ENCODE results near the gene VAT1L. TPM values are rescaled to one million over a fixed set of nuclear protein-coding genes. Genes with fewer than 3 reads are reported as not detected.

Gene VAT1L
- total RNA-seq, 2 experiments from 2014 or later: not detected

DNA sequence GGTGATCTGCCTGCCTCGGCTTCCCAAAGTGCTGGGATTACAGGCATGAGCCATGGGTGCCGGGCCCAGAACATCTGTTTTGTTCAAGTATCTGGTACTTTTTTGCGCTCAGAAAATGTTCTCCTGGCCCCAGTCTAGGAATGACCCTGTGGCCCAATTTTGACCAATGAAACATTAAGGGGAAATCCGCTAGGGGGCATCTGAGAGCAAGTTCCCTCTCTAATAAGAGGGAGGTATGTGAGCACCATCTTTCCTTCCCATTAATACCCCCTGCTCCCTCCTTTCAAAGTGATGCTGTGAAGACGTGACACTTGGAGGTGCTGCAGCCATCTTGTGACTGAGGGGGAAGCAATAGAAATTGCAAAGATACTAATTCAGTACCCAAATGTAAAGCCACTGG is 217.5 kb downstream of the VAT1L start:
- ChIA-PET CTCF (no interaction called here), POLR2A (no interaction called here)
- no peak overlapping the region for H3K27ac Mint-ChIP-seq
- peaks cover 2% of the 10 kb centered on the region for H3K4me1 Mint-ChIP-seq (ENCODE audit: low read depth)
- no peaks in the 10 kb centered on the region for H3K9me3 Mint-ChIP-seq
- intact Hi-C loops (cut with micrococcal nuclease): loop anchor here (1.0 kb wide), 1 partner anchor 93 kb away; the partner anchor contains the start of gene WWOX
- peak; percentile 11 for DNase-seq
- H3K4me3 Mint-ChIP-seq: no peak overlapping the region
- peaks cover 3% of the 10 kb centered on the region for H3K27me3 Mint-ChIP-seq
- no peaks in the 10 kb centered on the region for H3K36me3 Mint-ChIP-seq

DNA sequence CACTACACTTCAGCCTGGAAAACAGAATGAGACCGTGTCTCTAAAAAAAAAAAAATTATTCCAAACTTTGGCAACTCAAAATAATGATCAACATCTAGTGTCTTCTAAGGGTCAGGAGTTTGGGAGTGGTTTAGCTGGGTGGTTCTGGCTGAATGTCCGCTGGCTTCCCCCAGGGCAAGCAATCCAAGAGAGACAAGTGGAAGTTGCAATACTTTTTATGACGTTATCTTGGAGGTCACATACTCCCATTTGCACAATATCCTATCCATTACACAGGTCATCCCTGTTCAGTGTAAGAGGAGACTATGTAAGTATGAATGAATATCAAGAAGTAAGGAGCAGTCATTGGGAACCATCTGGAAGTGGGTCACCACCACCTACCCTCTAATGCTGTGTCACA is 218.8 kb downstream of the VAT1L start:
- Mint-ChIP-seq H3K27ac (no peak overlapping the region), H3K4me1 (ENCODE audit: low read depth) (peaks cover 2% of the 10 kb centered on the region), H3K27me3 (peaks cover 3% of the 10 kb centered on the region), H3K9me3 (no peaks in the 10 kb centered on the region), H3K36me3 (no peaks in the 10 kb centered on the region), H3K4me3 (no peak overlapping the region)
- ChIA-PET CTCF (interaction anchor here (0.6 kb wide), 1 partner anchor 32 kb away, joined by 4 read pairs; no protein-coding TSS in a partner anchor), POLR2A (interaction anchor here (0.6 kb wide), 1 partner anchor 335 kb away, joined by 3 read pairs; no protein-coding TSS in a partner anchor)
- intact Hi-C loops (cut with micrococcal nuclease): no loop called here
- no peak for DNase-seq

DNA sequence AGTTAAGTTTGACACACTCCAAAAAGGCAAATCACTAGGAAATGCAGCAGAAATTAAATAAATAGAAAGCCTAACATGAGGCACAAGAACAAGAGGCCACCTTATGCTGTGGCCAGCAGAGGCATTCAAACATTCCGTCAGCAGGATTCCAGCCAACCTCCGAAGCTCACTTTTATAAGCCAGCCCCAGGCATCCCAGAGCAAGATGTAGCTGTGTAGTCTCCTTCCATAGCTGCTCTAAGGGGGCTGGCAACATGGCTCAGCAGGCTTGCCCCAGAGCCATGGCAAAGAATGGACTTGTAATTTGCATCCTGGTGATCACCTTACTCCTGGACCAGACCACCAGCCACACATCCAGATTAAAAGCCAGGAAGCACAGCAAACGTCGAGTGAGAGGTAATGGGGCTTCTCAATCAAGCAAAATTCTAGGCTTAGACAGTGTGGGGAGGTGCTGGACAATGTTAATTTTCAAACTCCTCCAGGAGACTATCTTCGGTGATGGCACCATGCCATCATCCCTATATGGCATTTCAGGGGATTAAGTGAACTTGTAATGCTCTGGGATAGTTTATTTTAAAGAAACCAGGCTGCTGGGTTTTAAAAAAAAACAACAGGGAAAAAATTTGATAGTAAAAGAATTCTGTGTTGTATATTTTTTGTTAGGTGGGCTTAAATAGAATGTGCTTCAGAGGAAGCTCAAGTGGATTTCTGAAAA is 234.1 kb downstream of the VAT1L start, which contains the start of gene CLEC3A:
Gene CLEC3A (plus strand): TSS at position 202 of the 714 bp plus-strand sequence. CDS start 79 bp downstream, at position 281.
- intact Hi-C loops (cut with micrococcal nuclease): no loop called here
- DNase-seq: no peak
- ChIA-PET POLR2A (no interaction called here), CTCF (no interaction called here)
- H3K36me3 Mint-ChIP-seq: no peaks in the 10 kb centered on the region
- no peaks in the 10 kb centered on the region for H3K4me1 Mint-ChIP-seq (ENCODE audit: low read depth)
- no peak within 1 kb of the TSS for H3K4me3 Mint-ChIP-seq
- peaks cover 2% of the 10 kb centered on the region for H3K27me3 Mint-ChIP-seq
- H3K27ac Mint-ChIP-seq: no peak within 1 kb of the TSS
- no peaks in the 10 kb centered on the region for H3K9me3 Mint-ChIP-seq

DNA sequence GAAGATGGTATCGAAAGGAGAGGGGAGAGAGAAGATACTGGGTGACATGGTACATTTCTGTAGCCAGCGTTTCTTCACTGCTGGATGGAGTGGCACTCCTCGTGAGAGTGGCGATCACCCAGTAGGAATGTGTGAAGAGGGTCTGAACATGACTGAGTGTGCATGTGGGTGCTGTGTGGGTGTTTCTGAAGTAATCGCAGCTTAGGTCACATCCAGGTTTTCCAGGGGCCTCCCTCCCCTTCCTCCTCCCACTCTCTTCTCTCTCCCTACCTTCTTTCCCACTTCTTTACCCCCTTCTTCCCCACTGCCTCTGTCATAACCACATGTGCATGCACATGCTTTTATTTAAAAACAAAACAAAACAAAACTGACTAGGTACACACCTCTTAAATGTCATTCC is 235.8 kb downstream of the VAT1L start:
- intact Hi-C loops (cut with micrococcal nuclease): no loop called here
- ChIA-PET CTCF (no interaction called here), POLR2A (no interaction called here)
- H3K27me3 Mint-ChIP-seq: peaks cover 2% of the 10 kb centered on the region
- no peaks in the 10 kb centered on the region for H3K9me3 Mint-ChIP-seq
- H3K4me1 Mint-ChIP-seq (ENCODE audit: low read depth): no peaks in the 10 kb centered on the region
- H3K27ac Mint-ChIP-seq: no peak overlapping the region
- DNase-seq: no peak
- H3K36me3 Mint-ChIP-seq: no peaks in the 10 kb centered on the region
- no peak overlapping the region for H3K4me3 Mint-ChIP-seq

DNA sequence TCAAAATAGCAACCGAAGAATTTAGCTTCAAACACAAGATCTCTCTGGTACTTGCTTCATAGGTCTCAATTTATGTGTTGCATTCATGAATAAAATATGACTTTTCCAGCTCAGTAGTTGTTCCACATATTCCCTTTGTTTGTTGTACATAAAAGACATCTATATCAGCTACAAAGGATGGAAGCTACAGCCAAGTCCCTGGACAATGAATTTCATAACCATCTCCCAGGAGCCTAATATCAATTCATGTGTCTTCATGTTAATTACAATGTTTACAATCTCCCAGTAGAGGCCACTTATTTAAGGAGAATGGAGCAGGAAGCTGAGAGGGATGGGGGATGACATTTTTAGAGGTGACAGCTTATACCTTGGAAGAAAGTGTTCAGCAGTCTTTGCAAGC is 237.3 kb downstream of the VAT1L start:
- ChIA-PET CTCF (interaction anchor here (2.6 kb wide), 1 partner anchor 22 kb away, joined by 9 read pairs; no protein-coding TSS in a partner anchor), POLR2A (no interaction called here)
- H3K27me3 Mint-ChIP-seq: no peaks in the 10 kb centered on the region

DNA sequence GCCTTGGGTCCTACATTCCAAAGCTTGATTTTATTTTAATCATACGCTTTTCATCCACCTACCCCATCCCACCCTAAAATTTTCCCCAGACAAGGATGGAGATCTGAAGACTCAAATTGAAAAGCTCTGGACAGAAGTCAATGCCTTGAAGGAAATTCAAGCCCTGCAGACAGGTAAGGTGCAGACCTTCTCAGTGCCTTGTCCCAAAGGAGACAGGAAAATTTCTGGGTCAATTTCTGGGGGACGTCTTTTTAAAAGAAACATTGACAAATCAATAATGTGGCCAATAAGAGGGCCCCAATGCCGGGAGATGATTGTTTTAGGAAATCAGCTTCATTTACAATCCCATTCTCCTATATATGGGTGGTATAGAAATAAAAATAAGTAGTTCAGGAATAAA is 239.7 kb downstream of the VAT1L start:
- DNase-seq: no peak
- Mint-ChIP-seq H3K27me3 (no peaks in the 10 kb centered on the region), H3K36me3 (no peaks in the 10 kb centered on the region), H3K27ac (no peak overlapping the region), H3K9me3 (no peaks in the 10 kb centered on the region), H3K4me1 (ENCODE audit: low read depth) (no peaks in the 10 kb centered on the region), H3K4me3 (no peak overlapping the region)
- POLR2A ChIA-PET: no interaction called here
- CTCF ChIA-PET: interaction anchor here (1.0 to 2.6 kb wide), 2 partner anchors 25 to 29 kb away, joined by 3 to 9 read pairs; no protein-coding TSS in a partner anchor
- intact Hi-C loops (cut with micrococcal nuclease): no loop called here

More for the DNA sequence above, 237.3 kb downstream of the VAT1L start:
- Mint-ChIP-seq H3K36me3 (no peaks in the 10 kb centered on the region), H3K9me3 (no peaks in the 10 kb centered on the region), H3K4me3 (no peak overlapping the region), H3K4me1 (ENCODE audit: low read depth) (no peaks in the 10 kb centered on the region), H3K27ac (no peak overlapping the region)
- intact Hi-C loops (cut with micrococcal nuclease): no loop called here
- no peak for DNase-seq

Other genes with a start within 250 kb of the VAT1L start
- 10 to 100 TPM in 1 of 2 experiments, 1 to 10 TPM in 1; 8.2 to 10.1 TPM for gene NUDT7, start 66.0 kb upstream of the VAT1L start, total RNA-seq
- gene CLEC3A, start 234.0 kb downstream of the VAT1L start, total RNA-seq: not detected